GM20000 (cell line): ENCODE results near the gene SLC30A5.
"Not testable (repeated sequence)": the region's sequence is repeated elsewhere in the genome, so short reads cannot be mapped to it uniquely, and the experiment has no call there.

Experiments
- DNase-seq: peaks from one replicate; pipeline ENCODE4 v3.0.0; 2012; ENCODE audit warnings: low spot score
- TF ChIP-seq, protein P1 (sequence below): IDR thresholded peaks from 2 replicates; pipeline ENCODE4 v1.5.1; 2012; ENCODE audit warnings: mild to moderate bottlenecking, control low read depth; ENCODE audit errors: extremely low read depth, missing control alignments

The SLC30A5 gene

DNA sequence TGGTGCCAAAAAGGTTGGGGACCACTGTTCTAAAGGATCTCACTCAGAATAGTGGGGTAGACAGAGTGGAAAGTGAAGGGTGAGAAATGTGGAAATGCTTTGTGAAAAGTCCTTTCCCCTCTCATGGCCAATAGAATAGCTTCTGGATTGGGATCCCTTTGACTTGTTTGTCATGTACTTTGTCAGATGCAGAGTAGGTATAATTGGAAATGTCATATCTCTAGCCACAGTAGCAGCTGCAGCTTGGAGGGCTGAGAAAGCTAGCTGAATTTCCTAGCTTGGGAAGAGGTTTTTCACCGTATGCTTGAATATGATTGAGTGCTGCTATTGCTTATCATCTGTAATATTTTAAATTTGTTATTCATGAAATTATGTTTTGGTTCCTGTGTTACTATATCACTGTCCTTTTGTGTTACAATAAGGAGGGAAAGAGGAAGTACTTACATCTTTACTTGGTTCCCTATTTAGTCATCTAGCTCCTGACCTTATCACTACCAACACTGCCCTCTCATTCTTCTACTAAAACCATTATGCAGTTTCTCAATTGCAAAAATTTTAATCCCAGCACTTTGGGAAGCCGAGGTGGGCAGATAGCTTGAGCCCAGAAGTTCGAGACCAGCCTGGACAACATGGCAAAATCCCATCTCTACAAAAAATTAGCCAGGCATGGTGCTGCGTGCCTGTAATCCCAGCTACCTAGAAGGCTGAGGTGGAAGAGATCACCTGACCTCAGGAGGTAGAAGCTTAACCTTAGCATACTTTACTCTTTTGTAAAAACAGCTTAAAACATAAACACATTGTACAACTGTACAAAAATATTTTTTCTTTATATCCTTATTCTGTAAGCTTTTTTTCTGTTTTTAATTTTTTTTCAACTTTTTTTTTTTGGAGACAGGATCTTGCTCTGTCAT, 12.4 kb downstream of the SLC30A5 start:
- DNase-seq = peak; percentile 62
- TF ChIP-seq, protein P1, sequence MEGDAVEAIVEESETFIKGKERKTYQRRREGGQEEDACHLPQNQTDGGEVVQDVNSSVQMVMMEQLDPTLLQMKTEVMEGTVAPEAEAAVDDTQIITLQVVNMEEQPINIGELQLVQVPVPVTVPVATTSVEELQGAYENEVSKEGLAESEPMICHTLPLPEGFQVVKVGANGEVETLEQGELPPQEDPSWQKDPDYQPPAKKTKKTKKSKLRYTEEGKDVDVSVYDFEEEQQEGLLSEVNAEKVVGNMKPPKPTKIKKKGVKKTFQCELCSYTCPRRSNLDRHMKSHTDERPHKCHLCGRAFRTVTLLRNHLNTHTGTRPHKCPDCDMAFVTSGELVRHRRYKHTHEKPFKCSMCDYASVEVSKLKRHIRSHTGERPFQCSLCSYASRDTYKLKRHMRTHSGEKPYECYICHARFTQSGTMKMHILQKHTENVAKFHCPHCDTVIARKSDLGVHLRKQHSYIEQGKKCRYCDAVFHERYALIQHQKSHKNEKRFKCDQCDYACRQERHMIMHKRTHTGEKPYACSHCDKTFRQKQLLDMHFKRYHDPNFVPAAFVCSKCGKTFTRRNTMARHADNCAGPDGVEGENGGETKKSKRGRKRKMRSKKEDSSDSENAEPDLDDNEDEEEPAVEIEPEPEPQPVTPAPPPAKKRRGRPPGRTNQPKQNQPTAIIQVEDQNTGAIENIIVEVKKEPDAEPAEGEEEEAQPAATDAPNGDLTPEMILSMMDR = no peak

DNA sequence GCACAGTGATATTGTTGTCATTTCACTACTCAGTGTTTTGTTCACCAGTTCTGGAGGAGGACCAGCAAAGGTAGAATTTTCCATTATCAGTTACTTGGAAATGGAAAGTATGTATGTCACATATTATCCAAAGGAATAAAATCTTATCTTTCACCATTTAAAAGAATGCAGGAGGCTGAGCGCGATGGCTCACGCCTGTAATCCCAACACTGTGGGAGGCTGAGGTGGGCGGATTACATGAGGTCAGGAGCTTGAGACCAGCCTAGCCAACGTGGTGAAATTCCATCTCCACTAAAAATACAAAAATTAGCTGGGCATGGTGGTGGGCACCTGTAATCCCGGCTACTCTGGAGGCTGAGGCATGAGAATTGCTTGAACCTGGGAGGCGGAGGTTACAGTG, 14.6 kb downstream of the SLC30A5 start:
- not testable (repeated sequence) for DNase-seq

DNA sequence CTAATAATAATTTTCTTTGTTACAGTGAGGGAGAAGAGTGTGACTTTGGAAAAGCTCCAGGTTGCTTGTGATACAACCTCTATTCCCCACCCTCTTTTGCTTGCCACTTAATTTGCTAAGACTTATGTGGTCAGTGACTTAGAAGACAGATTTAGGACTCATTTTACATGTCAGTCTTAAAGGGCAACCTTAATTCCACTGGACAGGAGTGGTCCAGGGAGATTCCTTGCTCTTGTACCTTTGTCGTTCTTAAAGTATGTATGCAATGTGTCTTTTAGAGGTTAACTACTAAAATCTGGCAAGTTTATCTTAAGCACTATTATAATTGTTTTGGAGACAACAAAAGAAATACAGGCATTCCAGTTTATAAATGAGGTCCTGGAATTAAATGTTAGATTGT, 20.0 kb downstream of the SLC30A5 start:
- no peak for DNase-seq
- TF ChIP-seq, protein P1 = no peak

DNA sequence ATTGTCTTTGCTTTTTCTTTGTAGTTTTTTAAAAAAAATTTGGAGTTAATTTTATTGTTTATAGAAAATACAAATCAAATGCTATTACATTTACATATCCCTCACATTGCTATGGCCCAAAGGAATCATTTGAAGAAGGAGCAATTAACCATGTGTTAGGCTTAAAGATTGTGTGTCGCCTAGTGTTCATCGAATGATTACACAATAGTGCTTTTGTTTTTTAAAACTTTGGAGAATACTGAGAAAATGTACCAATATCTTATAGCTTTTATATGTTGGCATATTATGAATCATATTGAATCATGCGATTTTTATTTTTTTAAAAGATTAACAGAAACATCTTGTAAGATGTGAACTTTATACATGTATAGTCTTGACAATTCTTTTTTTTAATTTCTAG, 21.7 kb downstream of the SLC30A5 start:
- TF ChIP-seq, protein P1 = no peak
- DNase-seq = no peak

DNA sequence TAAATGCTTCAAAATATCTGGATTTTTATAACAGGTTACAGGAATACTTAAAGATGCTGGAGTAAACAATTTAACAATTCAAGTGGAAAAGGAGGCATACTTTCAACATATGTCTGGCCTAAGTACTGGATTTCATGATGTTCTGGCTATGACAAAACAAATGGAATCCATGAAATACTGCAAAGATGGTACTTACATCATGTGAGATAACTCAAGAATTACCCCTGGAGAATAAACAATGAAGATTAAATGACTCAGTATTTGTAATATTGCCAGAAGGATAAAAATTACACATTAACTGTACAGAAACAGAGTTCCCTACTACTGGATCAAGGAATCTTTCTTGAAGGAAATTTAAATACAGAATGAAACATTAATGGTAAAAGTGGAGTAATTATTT, 35.6 kb downstream of the SLC30A5 start:
- TF ChIP-seq, protein P1 = no peak
- no peak for DNase-seq

DNA sequence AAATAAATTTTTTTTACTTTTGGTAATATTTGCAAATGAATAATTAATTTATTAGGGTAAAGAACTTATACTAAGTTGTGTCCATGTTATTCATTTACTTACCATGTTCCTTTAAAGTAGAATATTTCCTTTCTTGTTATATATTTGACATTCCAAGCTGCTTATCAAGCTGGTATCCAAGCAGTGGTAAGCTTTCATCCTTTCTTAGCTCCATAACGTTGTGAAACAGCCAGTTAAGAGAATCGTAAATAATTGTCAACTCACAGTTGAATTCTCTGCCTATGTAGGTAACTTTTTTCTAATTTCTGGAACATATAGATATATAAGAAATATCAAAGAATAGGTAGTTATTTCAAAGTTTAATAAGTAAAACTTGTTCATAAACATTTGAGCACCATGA, 36.4 kb downstream of the SLC30A5 start:
- DNase-seq = no peak
- TF ChIP-seq, protein P1 = no peak

DNA sequence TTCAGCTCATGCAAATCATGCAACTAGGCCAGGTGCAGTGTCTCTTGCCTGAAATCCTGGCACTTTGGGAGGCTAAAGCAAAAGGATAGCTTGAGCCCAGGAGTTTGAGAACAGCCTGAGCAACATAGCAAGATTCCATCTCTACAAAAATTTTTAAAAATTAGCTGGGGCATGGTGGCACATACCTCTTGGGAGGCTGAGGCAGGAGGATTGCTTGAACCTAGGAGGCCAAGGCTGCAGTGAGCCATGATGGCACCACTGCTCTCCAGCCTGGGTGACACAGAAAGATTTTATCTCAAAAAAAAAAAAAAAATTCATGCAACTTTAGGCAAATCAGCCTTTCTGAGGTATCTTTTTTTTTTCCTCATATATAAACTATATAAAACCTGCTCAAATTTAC, 37.5 kb downstream of the SLC30A5 start:
- DNase-seq = no peak
- TF ChIP-seq, protein P1 = no peak

DNA sequence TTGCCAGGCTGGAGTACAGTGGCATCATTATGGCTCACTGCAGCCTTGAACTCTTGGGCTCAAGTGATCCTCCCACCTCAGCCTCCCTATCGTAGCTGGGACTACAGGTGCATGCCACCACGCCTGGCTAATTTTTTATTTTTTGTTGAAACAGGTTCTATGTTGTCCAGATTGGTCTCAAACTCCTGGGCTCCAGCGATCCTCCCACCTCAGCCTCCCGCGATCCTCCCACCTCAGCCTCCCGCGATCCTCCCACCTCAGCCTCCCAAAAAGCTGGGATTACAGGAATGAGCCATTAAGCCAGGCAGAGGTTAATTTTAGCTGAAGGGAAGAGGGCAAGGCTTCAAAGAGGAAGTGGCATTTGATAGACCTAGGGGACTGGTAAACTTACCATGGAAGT, 40.3 kb downstream of the SLC30A5 start:
- TF ChIP-seq, protein P1 = no peak
- DNase-seq = no peak
